Fibroblast of lung (primary cell): Measurements from ENCODE around the gene SLC5A8. TPM values are rescaled to one million over a fixed set of nuclear protein-coding genes. Genes with fewer than 3 reads are reported as not detected.

Experiments used
- DNase-seq, 2 donors: peaks; one replicate each; pipeline versions ENCODE4 v3.0.0 to v3.0.0-alpha.2; 2010; ENCODE audit warnings: low read depth in 2 of 2
- H2AFZ ChIP-seq: 2 replicates; pipeline ENCODE4 v1.5.1; 2012; ENCODE audit warnings: low read length, control low read depth, inconsistent platforms
- H3K27ac ChIP-seq: 2 replicates; pipeline ENCODE4 v1.5.1; 2011; ENCODE audit warnings: low read length, control low read depth; ENCODE audit not compliant: insufficient read depth
- H3K27me3 ChIP-seq: 2 replicates; pipeline ENCODE4 v1.5.1; 2011; ENCODE audit warnings: mild to moderate bottlenecking, low read length; ENCODE audit not compliant: control insufficient read depth, insufficient read depth
- H3K36me3 ChIP-seq: 2 replicates; pipeline ENCODE4 v1.5.1; 2011; ENCODE audit warnings: low read length; ENCODE audit not compliant: control insufficient read depth, insufficient read depth
- H3K4me1 ChIP-seq: 2 replicates; pipeline ENCODE4 v1.5.1; 2011; ENCODE audit warnings: low read length; ENCODE audit not compliant: control insufficient read depth, insufficient read depth; ENCODE audit errors: extremely low read depth
- H3K4me2 ChIP-seq: 2 replicates; pipeline ENCODE4 v1.5.1; 2011; ENCODE audit warnings: low read length, control low read depth; ENCODE audit not compliant: insufficient read depth; ENCODE audit errors: extremely low read depth
- H3K4me3 ChIP-seq, 4 experiments: fragments of 200-600 bp in 1 of 4; sonication (generic) in 1 of 4; replicated peaks in 1 of 4; 2 replicates each; pipeline ENCODE4 v1.5.1; 2011 to 2016; ENCODE audit warnings: low read length in 4 of 4, low read depth in 3 of 4, mild to moderate bottlenecking in 3 of 4, control low read depth in 2 of 4, inconsistent platforms in 1 of 4, mixed read lengths in 1 of 4; ENCODE audit not compliant: insufficient read depth in 1 of 4; ENCODE audit errors: control extremely low read depth in 1 of 4
- H3K79me2 ChIP-seq: 2 replicates; pipeline ENCODE4 v1.5.1; 2012; ENCODE audit warnings: mild to moderate bottlenecking, low read length, inconsistent platforms; ENCODE audit not compliant: control insufficient read depth, insufficient read depth
- H3K9ac ChIP-seq: 2 replicates; pipeline ENCODE4 v1.5.1; 2011; ENCODE audit warnings: mild to moderate bottlenecking, low read length, control low read depth; ENCODE audit not compliant: insufficient read depth
- H3K9me3 ChIP-seq: 2 replicates; pipeline ENCODE4 v1.5.1; 2012; ENCODE audit warnings: low read depth, low read length; ENCODE audit not compliant: control insufficient read depth, insufficient read depth
- H4K20me1 ChIP-seq: 2 replicates; pipeline ENCODE4 v1.5.1; 2011; ENCODE audit warnings: low read length; ENCODE audit not compliant: control insufficient read depth, insufficient read depth; ENCODE audit errors: extremely low read depth
- CTCF ChIP-seq, 2 donors: IDR thresholded peaks in 1 of 2; conservative IDR thresholded peaks in 1 of 2; 1 replicate in 1 of 2; 2 replicates in 1 of 2; pipeline ENCODE4 v1.5.1; 2011 to 2012; ENCODE audit warnings: low read length in 2 of 2, control low read depth in 1 of 2, inconsistent platforms in 1 of 2, low read depth in 1 of 2, mild to moderate bottlenecking in 1 of 2
- EZH2 ChIP-seq: IDR thresholded peaks from 2 replicates; pipeline ENCODE4 v1.5.1; 2012; ENCODE audit warnings: low read length, control low read depth, mild to moderate bottlenecking; ENCODE audit errors: missing control alignments
- polyA plus RNA-seq, 2 donors: library from polyadenylated mRNA; depleted of rRNA in 1 of 2; stranded (reverse) in 1 of 2; unstranded in 1 of 2; fragments of >200 nt; gene quantifications; 2 replicates each; pipeline ENCODE4 v1.2.1, GENCODE V29; 2011 to 2012; ENCODE audit warnings: missing spikeins in 1 of 2
- total RNA-seq: library from RNA; depleted of rRNA; stranded (reverse); fragments of >200 nt; gene quantifications from 2 replicates; pipeline ENCODE4 v1.2.1, GENCODE V29; 2014

The SLC5A8 gene
- total and polyA plus RNA-seq, 2 donors (not counting 1 experiment from before 2014, with no cell fraction given), result not detected

DNA sequence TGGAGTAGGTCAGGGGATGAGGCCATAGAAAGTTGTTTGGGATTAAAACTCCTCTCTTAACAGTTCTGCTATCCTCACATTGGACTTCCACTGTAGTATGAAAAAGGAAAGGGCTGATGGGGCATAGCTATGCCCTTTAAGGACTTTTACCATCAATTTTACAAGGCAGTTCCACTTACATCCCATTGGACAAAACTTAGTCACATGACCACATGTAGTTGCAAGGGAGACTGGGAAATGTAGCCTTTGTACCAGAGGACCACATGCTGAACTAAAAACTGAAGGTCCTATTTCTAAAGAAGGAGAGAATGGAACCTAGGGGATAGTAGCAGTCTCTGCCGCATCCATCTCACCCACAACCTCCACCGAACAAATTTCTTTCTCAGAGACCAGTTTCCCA is 6.8 kb upstream of the SLC5A8 start:
- no peak for TF ChIP-seq EZH2
- no peak for TF ChIP-seq CTCF (conservative IDR thresholded peaks at IDR 0.05 in 1 of 2, IDR thresholded peaks at IDR 0.05 in 1 of 2; ENCODE audit: low read depth in 1 of 2, low read length in 2 of 2)
- Histone ChIP-seq H3K27me3 (no peaks in the 10 kb centered on the region), H3K4me1 (no peaks in the 10 kb centered on the region), H3K79me2 (no peaks in the 10 kb centered on the region), H3K4me2 (no peak overlapping the region), H3K9me3 (no peaks in the 10 kb centered on the region), H3K9ac (no peak overlapping the region), H3K27ac (no peak overlapping the region), H2AFZ (no peak overlapping the region), H3K36me3 (no peaks in the 10 kb centered on the region), H4K20me1 (no peaks in the 10 kb centered on the region), H3K4me3 (no peak overlapping the region)
- DNase-seq, result no peak

DNA sequence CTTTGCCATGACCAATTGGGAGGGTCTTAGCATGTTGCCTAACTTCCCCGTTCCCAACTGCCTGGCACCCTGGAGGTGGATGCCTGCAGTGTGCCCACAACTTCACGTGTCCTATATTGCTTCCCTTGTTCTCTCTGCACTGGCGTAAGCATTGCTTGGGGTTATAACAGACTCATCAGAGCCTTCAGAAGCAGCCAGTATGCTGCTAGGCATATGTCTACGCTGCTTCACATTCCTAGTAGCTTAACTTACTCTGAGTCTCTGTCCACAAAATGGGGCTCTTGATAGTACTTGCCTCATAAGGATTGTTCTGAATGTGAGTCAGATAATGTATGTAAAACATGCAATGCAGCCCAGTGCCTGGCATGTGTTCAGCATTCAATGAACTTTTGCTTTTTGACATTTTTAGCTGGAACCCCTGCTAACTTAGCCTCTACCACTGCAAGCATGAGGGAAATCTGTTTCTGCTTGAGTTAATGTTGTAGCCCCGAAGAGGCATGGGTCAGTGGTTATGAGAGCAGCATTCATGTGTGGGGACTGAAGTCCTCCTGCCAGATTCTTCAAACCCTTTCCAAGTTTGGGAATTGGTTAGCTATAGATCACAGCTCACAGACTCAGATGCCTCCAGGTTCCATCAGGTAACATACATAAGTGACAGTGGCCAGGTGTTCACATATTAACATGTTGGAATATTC is 2.8 kb downstream of the SLC5A8 start:
- Histone ChIP-seq H2AFZ (no peak overlapping the region), H3K4me3 (no peak overlapping the region), H3K4me2 (no peak overlapping the region), H3K27me3 (peaks cover 13% of the 10 kb centered on the region), H3K79me2 (no peaks in the 10 kb centered on the region), H3K4me1 (no peaks in the 10 kb centered on the region), H4K20me1 (no peaks in the 10 kb centered on the region), H3K9me3 (no peaks in the 10 kb centered on the region), H3K9ac (no peak overlapping the region), H3K27ac (no peak overlapping the region), H3K36me3 (no peaks in the 10 kb centered on the region)
- DNase-seq, result no peak
- TF ChIP-seq EZH2 (no peak), CTCF (conservative IDR thresholded peaks at IDR 0.05 in 1 of 2, IDR thresholded peaks at IDR 0.05 in 1 of 2; ENCODE audit: low read depth in 1 of 2, low read length in 2 of 2) (no peak)

GRCh38 chr12:101204602-101205304 is 5.3 kb downstream of the SLC5A8 start:
- no peaks in the 10 kb centered on the region for H3K36me3 ChIP-seq
- no peak overlapping the region for H2AFZ ChIP-seq
- DNase-seq, result no peak
- no peaks in the 10 kb centered on the region for H3K9me3 ChIP-seq
- H3K27me3 ChIP-seq, result peaks cover 9% of the 10 kb centered on the region
- H3K4me1 ChIP-seq, result no peaks in the 10 kb centered on the region
- no peak overlapping the region for H3K4me2 ChIP-seq
- H4K20me1 ChIP-seq, result no peaks in the 10 kb centered on the region
- no peak overlapping the region for H3K27ac ChIP-seq
- no peak for TF ChIP-seq CTCF (conservative IDR thresholded peaks at IDR 0.05 in 1 of 2, IDR thresholded peaks at IDR 0.05 in 1 of 2; ENCODE audit: low read depth in 1 of 2, low read length in 2 of 2)
- TF ChIP-seq EZH2, result no peak
- no peak overlapping the region for H3K4me3 ChIP-seq
- H3K9ac ChIP-seq, result no peak overlapping the region
- H3K79me2 ChIP-seq, result no peaks in the 10 kb centered on the region
